Measurements from ENCODE around the gene CALCOCO1. TPM values are rescaled to one million over a fixed set of nuclear protein-coding genes. Genes with fewer than 3 reads are reported as not detected.

CALCOCO1 gene
- total and polyA plus RNA-seq, 2 of the 8 experiments (the other 6 are each of a cell fraction or from before 2014, with no cell fraction given) = 20.3 to 39.3 TPM

- no peak for TF ChIP-seq CHD7 (IDR thresholded peaks at IDR 0.05; ENCODE audit: insufficient replicate concordance, low read length)
- no peak for TF ChIP-seq KDM4A (IDR thresholded peaks at IDR 0.05; ENCODE audit: low read depth, low read length, severe bottlenecking)
- TF ChIP-seq CREB1 (IDR thresholded peaks at IDR 0.05) = no peak
Observed at GRCh38 chr12:53766881-53767280, 39.6 kb upstream of the CALCOCO1 start (continued).
